HG02981 (cell line): Measurements from ENCODE around the gene SLAMF9.

ENCODE experiments used
- ATAC-seq: cut with Tn5 transposase; IDR thresholded peaks from one replicate; pipeline ENCODE4 v1.9.1; 2021; ENCODE audit warnings: mild to moderate bottlenecking, moderate library complexity; ENCODE audit not compliant: unreplicated experiment

The SLAMF9 gene

GRCh38 chr1:159935305-159935704 is 18.7 kb downstream of the SLAMF9 start:
- ATAC-seq: no peak

GRCh38 chr1:159934136-159935039 is 19.6 kb downstream of the SLAMF9 start:
- ATAC-seq: no peak

GRCh38 chr1:159933347-159933746 is 20.7 kb downstream of the SLAMF9 start:
- ATAC-seq: no peak

GRCh38 chr1:159932296-159933285 is 21.4 kb downstream of the SLAMF9 start:
- no peak for ATAC-seq

GRCh38 chr1:159931795-159932173 is 22.3 kb downstream of the SLAMF9 start:
- no peak for ATAC-seq

- ATAC-seq: no peak
Observed at GRCh38 chr1:159931101-159931794, 22.8 kb downstream of the SLAMF9 start.

GRCh38 chr1:159930634-159931033 is 23.4 kb downstream of the SLAMF9 start:
- ATAC-seq: no peak

GRCh38 chr1:159930216-159930615 is 23.8 kb downstream of the SLAMF9 start:
- no peak for ATAC-seq

GRCh38 chr1:159929155-159930051 is 24.6 kb downstream of the SLAMF9 start:
- ATAC-seq: no peak

GRCh38 chr1:159928491-159929050 is 25.5 kb downstream of the SLAMF9 start:
- no peak for ATAC-seq

GRCh38 chr1:159927849-159928431 is 26.1 kb downstream of the SLAMF9 start:
- ATAC-seq: no peak

GRCh38 chr1:159927211-159927848 is 26.7 kb downstream of the SLAMF9 start:
- no peak for ATAC-seq

GRCh38 chr1:159925719-159926078 is 28.3 kb downstream of the SLAMF9 start:
- ATAC-seq: no peak

GRCh38 chr1:159924791-159925718 is 29.0 kb downstream of the SLAMF9 start, which contains the start of gene TAGLN2:
TSS of gene TAGLN2 (minus strand) at chr1:159925507. CDS start at chr1:159920509, 4,998 bp downstream.
- ATAC-seq: peak; percentile 50

- peak; percentile 5 for ATAC-seq
Observed at GRCh38 chr1:159924025-159924790, 29.8 kb downstream of the SLAMF9 start.

- ATAC-seq: peak; percentile 39
Observed at GRCh38 chr1:159923203-159924024, 30.6 kb downstream of the SLAMF9 start.
